ENCODE measurements around the gene PDZD4.

DNA sequence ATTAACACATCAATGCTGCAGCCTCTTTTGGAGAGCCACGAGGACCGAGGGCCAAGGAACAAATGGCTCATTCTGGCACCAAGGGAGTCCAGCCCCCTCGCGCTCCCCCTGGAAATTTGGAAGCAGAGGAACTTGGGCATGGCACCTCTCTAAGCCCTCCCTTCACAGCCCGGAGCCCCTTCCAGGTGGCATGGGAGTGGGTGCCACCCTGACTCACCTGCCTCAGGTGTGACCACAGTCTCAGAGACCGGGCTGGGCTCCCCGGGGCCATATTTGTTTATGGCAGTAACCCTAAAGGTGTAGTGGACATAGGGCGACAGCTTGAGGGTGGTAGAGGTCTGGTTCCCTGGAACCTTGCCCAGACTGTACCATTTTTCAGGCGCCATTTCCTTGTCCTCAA, 36.8 kb upstream of the PDZD4 start:
- no peak for TF ChIP-seq SIN3A (IDR thresholded peaks at IDR 0.05; ENCODE audit: borderline replicate concordance, insufficient read depth, low read length)
- TF ChIP-seq, protein P1, sequence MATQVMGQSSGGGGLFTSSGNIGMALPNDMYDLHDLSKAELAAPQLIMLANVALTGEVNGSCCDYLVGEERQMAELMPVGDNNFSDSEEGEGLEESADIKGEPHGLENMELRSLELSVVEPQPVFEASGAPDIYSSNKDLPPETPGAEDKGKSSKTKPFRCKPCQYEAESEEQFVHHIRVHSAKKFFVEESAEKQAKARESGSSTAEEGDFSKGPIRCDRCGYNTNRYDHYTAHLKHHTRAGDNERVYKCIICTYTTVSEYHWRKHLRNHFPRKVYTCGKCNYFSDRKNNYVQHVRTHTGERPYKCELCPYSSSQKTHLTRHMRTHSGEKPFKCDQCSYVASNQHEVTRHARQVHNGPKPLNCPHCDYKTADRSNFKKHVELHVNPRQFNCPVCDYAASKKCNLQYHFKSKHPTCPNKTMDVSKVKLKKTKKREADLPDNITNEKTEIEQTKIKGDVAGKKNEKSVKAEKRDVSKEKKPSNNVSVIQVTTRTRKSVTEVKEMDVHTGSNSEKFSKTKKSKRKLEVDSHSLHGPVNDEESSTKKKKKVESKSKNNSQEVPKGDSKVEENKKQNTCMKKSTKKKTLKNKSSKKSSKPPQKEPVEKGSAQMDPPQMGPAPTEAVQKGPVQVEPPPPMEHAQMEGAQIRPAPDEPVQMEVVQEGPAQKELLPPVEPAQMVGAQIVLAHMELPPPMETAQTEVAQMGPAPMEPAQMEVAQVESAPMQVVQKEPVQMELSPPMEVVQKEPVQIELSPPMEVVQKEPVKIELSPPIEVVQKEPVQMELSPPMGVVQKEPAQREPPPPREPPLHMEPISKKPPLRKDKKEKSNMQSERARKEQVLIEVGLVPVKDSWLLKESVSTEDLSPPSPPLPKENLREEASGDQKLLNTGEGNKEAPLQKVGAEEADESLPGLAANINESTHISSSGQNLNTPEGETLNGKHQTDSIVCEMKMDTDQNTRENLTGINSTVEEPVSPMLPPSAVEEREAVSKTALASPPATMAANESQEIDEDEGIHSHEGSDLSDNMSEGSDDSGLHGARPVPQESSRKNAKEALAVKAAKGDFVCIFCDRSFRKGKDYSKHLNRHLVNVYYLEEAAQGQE (IDR thresholded peaks at IDR 0.05; ENCODE audit: insufficient read depth in 1 of 2, low read depth in 2 of 2, low read length in 2 of 2) = no peak
- TF ChIP-seq POLR2AphosphoS5 (IDR thresholded peaks at IDR 0.05; ENCODE audit: low read depth, low read length) = no peak
- no peak for TF ChIP-seq TAF1 (IDR thresholded peaks at IDR 0.05; ENCODE audit: borderline replicate concordance, insufficient read depth, low read length)
- no peak for TF ChIP-seq FOXP2 (optimal IDR thresholded peaks at IDR 0.05; ENCODE audit: borderline replicate concordance, extremely low read depth, extremely low read length, insufficient read depth)
